IMR-90 (cell line): ENCODE data around the gene UBL5. TPM values are rescaled to one million over a fixed set of nuclear protein-coding genes. Genes with fewer than 3 reads are reported as not detected.

Experiments used
- ATAC-seq: fragments of 200-7000 bp; cut with Tn5 transposase; 2 replicates; pipeline ENCODE4 v1.9.1; 2020; ENCODE audit warnings: low read depth, mild to moderate bottlenecking, moderate library complexity
- BruUV-seq: library from RNA; stranded (reverse); fragments of 400-500 nt; replicated peaks from 2 replicates; lab custom pipeline; 2021; lab: Mats Ljungman, UMichigan
- CTCF ChIA-PET: fragments of 300-600 bp; formaldehyde crosslinking; extraction: SDS; loops from one replicate; lab custom pipeline; 2021; ENCODE audit warnings: antibody characterized with exemption; lab: Yijun Ruan, JAX
- POLR2A ChIA-PET: fragments of 300-600 bp; sonication (Branson Sonifier 250); formaldehyde crosslinking; loops from one replicate; lab custom pipeline; 2022; ENCODE audit warnings: antibody characterized with exemption; ENCODE audit not compliant: unreplicated experiment; lab: Charles Lee
- DNase-seq: peaks from one replicate; pipeline ENCODE4 v3.0.0; 2013
- H2AFZ ChIP-seq: replicated peaks from 2 replicates; pipeline ENCODE3; 2013; ENCODE audit warnings: low read length, mild to moderate bottlenecking; ENCODE audit not compliant: poor library complexity
- H2AK5ac ChIP-seq: 2 replicates; pipeline ENCODE4 v1.6.1; 2013; ENCODE audit warnings: low read depth, low read length, inconsistent platforms
- H2AK9ac ChIP-seq: replicated peaks from 2 replicates; pipeline ENCODE3; 2013; ENCODE audit warnings: mild to moderate bottlenecking, low read depth, low read length, moderate library complexity; ENCODE audit not compliant: poor library complexity
- H2BK120ac ChIP-seq: 2 replicates; pipeline ENCODE4 v1.6.1; 2013; ENCODE audit warnings: low read depth, low read length, inconsistent platforms
- H2BK15ac ChIP-seq: 3 replicates; pipeline ENCODE4 v1.6.1; 2013; ENCODE audit warnings: low read depth, low read length, inconsistent platforms
- H2BK20ac ChIP-seq: 2 replicates; pipeline ENCODE4 v1.6.1; 2013; ENCODE audit warnings: low read depth, mild to moderate bottlenecking, inconsistent platforms, low read length, moderate library complexity
- H2BK5ac ChIP-seq: 2 replicates; pipeline ENCODE4 v1.6.1; 2013; ENCODE audit warnings: mild to moderate bottlenecking, low read depth, low read length, inconsistent platforms; ENCODE audit not compliant: poor library complexity, severe bottlenecking
- H3K14ac ChIP-seq: replicated peaks from 2 replicates; pipeline ENCODE4 v1.6.1; 2013; ENCODE audit warnings: low read depth, low read length, inconsistent platforms
- H3K18ac ChIP-seq: 2 replicates; pipeline ENCODE4 v1.6.1; 2013; ENCODE audit warnings: low read depth, low read length, control low read depth
- H3K23ac ChIP-seq: 2 replicates; pipeline ENCODE4 v1.6.1; 2013; ENCODE audit warnings: low read depth, low read length, inconsistent platforms
- H3K27ac ChIP-seq: 2 replicates; pipeline ENCODE4 v1.5.1; 2013; ENCODE audit warnings: mild to moderate bottlenecking, control low read depth, low read length; ENCODE audit not compliant: insufficient read depth
- H3K27me3 ChIP-seq: 2 replicates; pipeline ENCODE4 v1.6.1; 2013; ENCODE audit warnings: low read length; ENCODE audit not compliant: control insufficient read depth, insufficient read depth
- H3K36me3 ChIP-seq: 2 replicates; pipeline ENCODE4 v1.6.1; 2013; ENCODE audit warnings: low read length, mixed read lengths; ENCODE audit not compliant: control insufficient read depth, insufficient read depth
- H3K4ac ChIP-seq: 2 replicates; pipeline ENCODE4 v1.6.1; 2013; ENCODE audit warnings: low read depth, low read length, inconsistent platforms
- H3K4me1 ChIP-seq: 2 replicates; pipeline ENCODE4 v1.6.1; 2013; ENCODE audit warnings: low read length, mixed read lengths; ENCODE audit not compliant: control insufficient read depth, insufficient read depth
- H3K4me2 ChIP-seq: 2 replicates; pipeline ENCODE4 v1.6.1; 2013; ENCODE audit warnings: low read depth, mild to moderate bottlenecking, control low read depth, low read length, moderate library complexity
- H3K4me3 ChIP-seq: 2 replicates; pipeline ENCODE4 v1.5.1; 2013; ENCODE audit warnings: low read depth, mild to moderate bottlenecking, control low read depth, low read length, moderate library complexity; ENCODE audit not compliant: insufficient read depth
- H3K56ac ChIP-seq: 2 replicates; pipeline ENCODE4 v1.6.1; 2013; ENCODE audit warnings: low read length, inconsistent platforms; ENCODE audit not compliant: insufficient read depth; ENCODE audit errors: extremely low read depth
- H3K79me1 ChIP-seq, 2 experiments: 2 replicates each; pipeline ENCODE4 v1.6.1; 2013; ENCODE audit warnings: low read length in 2 of 2, inconsistent platforms in 1 of 2, low read depth in 1 of 2
- H3K9ac ChIP-seq: 2 replicates; pipeline ENCODE4 v1.6.1; 2013; ENCODE audit warnings: low read depth, low read length, control low read depth
- H3K9me1 ChIP-seq: 2 replicates; pipeline ENCODE4 v1.6.1; 2013; ENCODE audit warnings: low read length, inconsistent platforms; ENCODE audit not compliant: insufficient read depth
- H3K9me3 ChIP-seq: 2 replicates; pipeline ENCODE4 v1.6.1; 2013; ENCODE audit warnings: low read length; ENCODE audit not compliant: control insufficient read depth, insufficient read depth
- H4K20me1 ChIP-seq: 2 replicates; pipeline ENCODE4 v1.6.1; 2013; ENCODE audit warnings: low read length, inconsistent platforms; ENCODE audit not compliant: insufficient read depth
- H4K5ac ChIP-seq: 2 replicates; pipeline ENCODE4 v1.6.1; 2013; ENCODE audit warnings: mild to moderate bottlenecking, low read depth, low read length, control low read depth
- H4K8ac ChIP-seq, 2 experiments: 2 replicates each; pipeline ENCODE4 v1.6.1; 2013; ENCODE audit warnings: low read depth in 2 of 2, low read length in 2 of 2, control low read depth in 1 of 2, inconsistent platforms in 1 of 2
- H4K91ac ChIP-seq: 2 replicates; pipeline ENCODE4 v1.6.1; 2013; ENCODE audit warnings: low read depth, low read length, inconsistent platforms; ENCODE audit not compliant: insufficient read depth
- CHD1 ChIP-seq: IDR thresholded peaks from 2 replicates; pipeline ENCODE4 v1.6.1; 2012; ENCODE audit warnings: low read depth, low read length, improper control_type of control experiment
- ELK1 ChIP-seq: fragments of 150-350 bp; IDR thresholded peaks from 2 replicates; pipeline ENCODE4 v1.6.1; 2016; ENCODE audit warnings: low read depth, mild to moderate bottlenecking, low read length, moderate library complexity, borderline replicate concordance
- FOS ChIP-seq: fragments of 150-350 bp; IDR thresholded peaks from 2 replicates; pipeline ENCODE4 v1.6.1; 2016; ENCODE audit warnings: low read depth, low read length
- MXI1 ChIP-seq: IDR thresholded peaks from 2 replicates; pipeline ENCODE4 v1.6.1; 2012; ENCODE audit warnings: low read depth, mild to moderate bottlenecking, low read length, moderate library complexity, borderline replicate concordance
- NFE2L2 ChIP-seq: fragments of 150-350 bp; IDR thresholded peaks from 2 replicates; pipeline ENCODE4 v1.6.1; 2016; ENCODE audit warnings: low read depth, mild to moderate bottlenecking, low read length
- POLR2A ChIP-seq: IDR thresholded peaks from 2 replicates; pipeline ENCODE4 v1.6.1; 2012; ENCODE audit warnings: mild to moderate bottlenecking, low read depth, low read length
- RCOR1 ChIP-seq: IDR thresholded peaks from 2 replicates; pipeline ENCODE4 v1.6.1; 2012; ENCODE audit warnings: mild to moderate bottlenecking, low read length, improper control_type of control experiment; ENCODE audit not compliant: insufficient replicate concordance
- WGBS, 2 experiments: methylation state at CpG; one replicate each; pipeline versions ENCODE4 v1.1.5 to v1.1.7; 2013; ENCODE audit warnings: missing lambda C conversion rate in 2 of 2; ENCODE audit not compliant: insufficient read length in 1 of 2; ENCODE audit errors: extremely low coverage in 2 of 2; 5-methylcytosine and 5-hydroxymethylcytosine counted together
- dilution Hi-C: fragments of 300-500 bp; cut with HindIII; formaldehyde crosslinking; loops from one replicate; pipeline ENCODE4 v1.14.3; 2018; ENCODE audit warnings: low sequenced_read_pairs; ENCODE audit not compliant: unreplicated experiment
- in situ Hi-C: fragments of 300-500 bp; cut with MboI; formaldehyde crosslinking; loops from 3 replicates; pipeline ENCODE4 v1.14.3; 2019; ENCODE audit warnings: low sequenced_read_pairs, inconsistent platforms, mixed read lengths
- intact Hi-C: fragments of 100-400 bp; cut with micrococcal nuclease; formaldehyde crosslinking; loops from 2 replicates; pipeline ENCODE4 v1.10.0; 2022
- polyA plus RNA-seq, 3 experiments: library from polyadenylated mRNA; depleted of rRNA; stranded (reverse); fragments of >200 nt; gene quantifications; 2 replicates each; pipeline ENCODE4 v1.2.3, GENCODE V29; 2012; ENCODE audit warnings: low replicate concordance in 1 of 3
- total RNA-seq: library from RNA; depleted of rRNA; stranded (reverse); fragments of >200 nt; gene quantifications from 2 replicates; pipeline ENCODE4 v1.2.3, GENCODE V29; 2012

Gene UBL5
- total and polyA plus RNA-seq, 2 of the 4 experiments (the other 2 are of a cell fraction), result 434 to 1,091 TPM

DNA sequence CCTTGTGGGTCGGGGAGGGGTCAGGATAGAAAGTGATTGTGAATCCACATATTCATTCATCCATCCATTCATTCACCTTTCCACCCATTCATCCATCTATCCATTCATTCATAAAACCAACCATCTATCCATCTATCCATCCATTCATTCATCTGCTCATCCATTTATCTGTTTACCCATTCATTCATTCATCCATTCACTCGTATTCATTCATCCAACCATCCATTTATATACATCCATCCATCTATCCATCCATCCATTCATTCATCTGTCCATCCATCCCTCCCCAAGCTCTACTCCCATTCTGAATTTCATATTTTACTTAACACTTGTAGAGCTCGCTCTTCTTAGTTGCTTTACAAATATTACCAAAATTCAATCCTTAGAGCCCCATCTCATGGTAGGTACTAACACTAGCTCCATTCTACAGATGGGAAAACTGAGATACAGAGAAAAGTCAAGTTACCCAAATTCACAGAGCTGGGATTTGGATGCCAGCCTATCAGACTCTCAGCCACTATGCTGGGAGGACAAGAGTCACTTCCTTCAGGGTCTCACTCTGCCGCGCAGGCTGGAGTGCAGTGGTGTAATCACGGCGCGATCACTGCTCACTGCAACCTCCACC is 45.0 kb downstream of the UBL5 start:
- Histone ChIP-seq H4K8ac (no peak overlapping the region), H3K9me3 (peaks cover 3% of the 10 kb centered on the region; the same call in 1 of the 2 replicates), H2AFZ (no peak overlapping the region), H3K4me1 (no peaks in the 10 kb centered on the region), H4K5ac (no peak overlapping the region), H2BK20ac (no peak overlapping the region), H3K18ac (no peak overlapping the region), H4K91ac (no peak overlapping the region), H2BK120ac (no peak overlapping the region), H3K79me1 (no peaks in the 10 kb centered on the region), H2BK5ac (no peak overlapping the region), H2AK5ac (no peak overlapping the region), H3K27me3 (no peaks in the 10 kb centered on the region; the same call in 1 of the 2 replicates), H2BK15ac (no peak overlapping the region), H3K9ac (no peak overlapping the region), H3K4me2 (no peak overlapping the region), H3K36me3 (no peaks in the 10 kb centered on the region), H3K27ac (no peak overlapping the region), H3K56ac (no peak overlapping the region), H3K4ac (no peak overlapping the region), H3K23ac (no peak overlapping the region), H3K14ac (no peak overlapping the region), H3K4me3 (no peak overlapping the region), H4K20me1 (no peaks in the 10 kb centered on the region), H3K9me1 (no peaks in the 10 kb centered on the region), H2AK9ac (no peak overlapping the region)
- no TSS peak for BruUV-seq
- dilution Hi-C loops (no loop called here), in situ Hi-C loops (loop anchor here (5.0 kb wide), 1 partner anchor 40 kb away; no protein-coding TSS in a partner anchor), intact Hi-C loops (no loop called here)
- 83 to 100% methylated on average over 1 to 3 of the region's 8 CpGs for WGBS, 2 experiments
- CTCF ChIA-PET, result no interaction called here
- POLR2A ChIA-PET, result no interaction called here
- DNase-seq (no peak), ATAC-seq (no peak)
- TF ChIP-seq FOS (no peak), RCOR1 (no peak), ELK1 (no peak), MXI1 (no peak), CHD1 (no peak), NFE2L2 (no peak), POLR2A (no peak)
